ENCODE data around the gene GPR82.
"Not testable (repeated sequence)": the region's sequence is repeated elsewhere in the genome, so short reads cannot be mapped to it uniquely, and the experiment has no call there.

Gene GPR82

DNA sequence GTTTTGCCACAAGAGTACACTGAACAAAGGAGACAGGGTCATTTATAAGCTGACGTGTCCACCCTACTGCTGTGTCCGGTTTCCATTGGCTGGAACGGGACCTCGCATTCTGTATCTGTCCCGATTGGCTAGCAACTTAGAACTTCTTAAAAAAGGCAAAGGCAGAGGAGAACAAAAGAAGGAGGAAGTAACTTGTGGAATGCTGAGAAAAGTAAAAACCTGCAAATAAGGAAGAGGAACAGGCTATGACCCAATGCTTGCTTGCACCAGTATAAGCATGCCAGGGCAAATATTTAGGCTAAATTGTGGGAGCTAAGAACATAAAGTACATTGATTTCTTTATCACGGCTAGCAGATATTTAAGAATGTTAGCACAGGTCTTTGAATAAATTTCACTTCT is 4.4 kb upstream of the GPR82 start:
- DNase-seq, result not testable (repeated sequence)

DNA sequence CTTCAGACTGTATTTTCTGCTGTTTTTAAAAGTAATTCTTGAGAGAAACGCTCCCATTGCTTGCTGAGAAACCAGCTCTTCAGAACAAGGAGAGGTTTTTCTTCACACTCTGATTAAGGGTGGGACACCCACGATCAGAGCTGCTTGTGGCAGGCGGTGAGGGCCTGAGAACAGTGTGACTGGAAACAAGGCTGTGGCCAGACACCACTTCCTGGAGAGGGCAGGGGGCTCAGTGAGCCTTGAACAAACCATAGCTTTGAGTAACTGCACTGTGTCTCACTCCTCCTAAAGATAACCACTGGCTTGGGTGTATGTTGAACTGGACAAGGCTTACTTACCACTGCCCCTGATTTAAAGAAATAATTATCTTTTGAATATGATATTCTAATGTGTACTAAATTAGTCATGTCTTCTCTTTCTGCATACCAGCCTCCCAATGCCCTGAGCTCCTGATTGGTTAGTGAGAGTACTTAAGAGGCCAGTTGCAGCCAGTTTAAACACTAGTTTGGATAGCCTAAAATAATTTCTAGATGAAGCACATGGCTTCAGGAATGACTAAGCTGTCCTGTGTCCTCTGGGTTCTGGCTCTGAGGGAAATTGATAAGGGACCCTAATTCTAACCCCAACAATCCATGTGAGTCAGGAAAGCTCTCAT is 3.7 kb upstream of the GPR82 start:
- DNase-seq, result peak; percentile 31

DNA sequence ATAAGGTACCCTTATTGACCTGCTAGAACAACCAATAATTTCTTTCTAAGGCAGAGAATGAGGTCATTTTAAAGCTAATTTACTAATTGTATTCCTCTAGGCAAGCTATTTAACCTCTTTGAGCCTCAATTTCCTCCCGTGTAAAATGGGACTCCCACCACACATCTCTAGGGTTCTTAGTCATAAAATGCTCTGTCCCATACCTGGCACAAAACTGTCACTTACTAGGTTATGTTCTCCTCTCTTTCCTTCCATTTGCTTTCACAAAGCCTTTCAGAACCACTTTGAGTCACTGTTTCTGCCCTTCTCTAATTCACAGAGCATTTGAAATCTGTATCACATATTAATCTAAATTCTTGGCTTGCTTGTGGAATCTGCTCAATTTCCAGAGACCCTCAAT is 2.4 kb upstream of the GPR82 start:
- no peak for DNase-seq

DNA sequence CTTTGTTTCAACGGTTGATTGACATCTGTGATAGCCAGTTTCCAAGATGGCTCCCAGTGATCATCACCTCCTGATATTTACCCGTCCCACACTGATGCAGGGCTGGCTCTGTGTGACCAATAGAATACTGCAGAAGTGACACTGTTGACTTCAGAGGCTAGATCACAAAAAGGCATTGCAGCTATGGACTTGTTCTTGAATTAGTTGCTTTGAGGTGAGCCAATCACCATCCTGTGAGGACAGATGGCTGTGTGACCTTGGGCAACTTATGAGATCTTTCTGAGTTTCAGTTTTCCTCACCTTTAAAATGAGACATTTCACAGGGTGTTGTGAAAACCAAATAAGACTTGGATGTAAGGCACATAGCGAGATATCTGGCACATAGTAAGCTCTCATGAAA is 1.8 kb upstream of the GPR82 start:
- no peak for DNase-seq

DNA sequence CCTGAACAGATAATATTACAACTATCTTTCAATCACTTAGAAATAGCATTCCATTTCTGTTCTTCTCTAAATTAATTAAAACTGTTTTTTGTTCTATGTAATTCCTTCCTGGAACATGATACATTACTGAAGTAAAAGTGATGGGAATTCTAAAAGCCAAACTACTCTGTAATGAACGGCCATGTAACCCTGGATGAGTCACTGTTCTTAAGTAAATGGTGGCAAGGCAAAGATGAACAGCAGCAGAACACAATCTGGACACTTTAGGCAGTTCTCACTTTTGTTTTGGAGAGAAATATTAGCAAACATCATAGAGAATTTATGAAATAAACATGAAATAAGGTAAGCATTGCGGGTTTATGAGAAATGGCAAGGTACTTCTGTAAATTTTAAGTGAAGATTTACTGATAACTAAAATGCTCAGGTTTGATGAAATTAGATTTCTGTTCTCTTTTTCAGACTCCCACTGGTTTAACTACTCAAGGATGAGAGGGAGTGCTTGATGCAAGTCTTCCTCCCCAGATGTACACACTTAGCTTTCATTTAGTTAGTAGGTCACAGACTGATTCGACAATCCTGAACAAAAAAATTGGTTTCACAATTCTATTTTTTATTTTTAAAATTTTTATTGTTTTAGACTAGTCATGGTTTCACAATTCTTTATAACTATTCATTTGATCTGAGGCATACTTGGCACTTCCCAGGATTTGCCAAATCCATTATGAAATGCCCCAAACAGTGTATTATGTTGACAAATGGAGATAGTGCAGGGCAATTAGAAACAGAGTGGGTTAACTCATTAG is 964 bp upstream of the GPR82 start:
- DNase-seq, result no peak

DNA sequence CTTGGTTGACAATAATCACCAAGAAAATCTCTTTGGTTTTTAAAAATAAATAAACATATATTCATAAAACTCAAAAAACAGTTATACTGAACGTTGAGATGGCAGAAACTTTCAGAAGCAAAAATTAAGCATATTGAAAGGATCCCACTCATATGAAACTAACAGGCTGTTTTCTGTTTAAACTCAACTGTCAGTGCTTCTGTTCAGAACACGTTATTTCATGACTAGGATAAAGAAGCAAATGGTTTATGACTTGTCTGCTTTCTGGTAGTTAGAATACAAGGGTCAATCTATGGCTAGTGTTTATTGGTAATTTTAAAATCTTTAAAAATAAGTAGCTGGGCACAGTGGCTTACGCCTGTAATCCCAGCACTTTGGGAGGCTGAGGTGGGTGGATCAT is 4.1 kb downstream of the GPR82 start:
- DNase-seq, result no peak

DNA sequence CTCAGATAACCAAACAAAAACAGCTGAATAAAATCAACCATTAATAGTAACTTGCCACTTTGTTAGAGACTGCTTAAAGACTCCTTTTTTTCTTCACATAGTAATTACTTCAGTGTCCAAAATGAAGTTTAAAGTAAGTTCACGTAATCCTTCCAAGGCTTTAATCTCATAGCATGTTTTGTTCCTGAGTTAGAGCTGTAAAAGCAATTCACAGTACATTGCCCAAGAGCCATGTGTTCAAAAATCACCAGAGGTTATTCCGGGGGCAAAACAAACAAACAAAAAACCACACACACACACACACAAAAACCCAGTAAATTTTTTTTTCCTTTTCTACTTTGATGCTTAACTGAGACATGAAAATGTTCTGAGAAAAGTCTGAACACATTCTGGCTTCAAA is 6.1 kb downstream of the GPR82 start:
- no peak for DNase-seq

DNA sequence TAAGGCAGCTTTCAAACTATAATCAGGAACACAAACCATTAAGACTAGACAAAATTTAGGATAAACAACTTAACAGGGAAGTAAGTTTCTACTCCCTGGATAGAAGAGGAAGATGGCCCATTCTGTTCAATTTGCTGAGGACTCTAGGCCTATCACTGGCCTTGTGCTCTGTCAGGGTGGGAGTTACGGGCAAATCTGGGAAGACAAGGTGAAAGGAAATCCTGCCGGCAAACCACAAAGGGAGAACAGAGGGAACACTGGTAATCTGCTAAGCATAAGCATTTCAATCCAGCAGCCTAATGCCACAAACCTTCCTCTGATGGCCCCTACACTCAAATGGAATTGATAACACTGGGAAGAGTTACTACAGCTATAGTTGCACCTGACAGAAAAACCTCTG is 8.3 kb downstream of the GPR82 start:
- no peak for DNase-seq

DNA sequence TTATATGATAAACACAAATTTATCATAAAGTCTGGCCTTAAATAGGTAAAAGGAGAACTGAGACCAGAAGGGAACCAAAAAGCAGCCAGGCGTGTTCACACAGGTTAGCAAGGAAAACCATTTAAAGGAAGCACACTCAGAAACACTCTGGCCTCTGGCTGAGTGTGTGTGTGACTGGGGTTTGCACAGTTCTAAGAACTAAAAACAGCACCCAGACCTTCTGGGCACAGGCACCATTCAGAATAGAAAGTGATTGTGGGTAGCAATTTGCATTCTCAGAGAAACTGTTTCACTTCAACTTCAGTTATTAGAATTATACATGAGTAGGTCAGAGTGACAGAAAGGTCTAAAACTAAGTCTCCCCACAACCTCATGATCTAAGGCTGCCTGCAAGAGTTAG is 10.0 kb downstream of the GPR82 start:
- no peak for DNase-seq

DNA sequence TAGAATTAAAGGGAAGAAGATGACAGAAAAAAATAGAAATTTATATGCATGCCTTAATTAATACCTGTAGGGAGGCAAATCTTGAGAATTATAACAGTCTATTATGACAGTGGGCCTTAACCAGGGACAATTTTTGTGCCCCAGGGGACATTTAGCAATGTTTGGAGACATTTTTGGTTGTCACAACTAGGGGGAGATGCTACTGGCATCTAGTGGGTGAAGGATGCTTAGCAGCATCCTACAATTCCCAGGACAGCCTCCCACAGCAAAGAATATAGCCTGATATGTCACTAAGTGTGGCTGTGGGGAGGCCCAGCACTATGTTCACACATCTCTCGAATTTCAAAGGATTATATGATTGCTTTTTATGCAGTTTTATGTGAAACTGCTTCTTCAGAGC is 10.5 kb downstream of the GPR82 start:
- DNase-seq, result peak; percentile 39

DNA sequence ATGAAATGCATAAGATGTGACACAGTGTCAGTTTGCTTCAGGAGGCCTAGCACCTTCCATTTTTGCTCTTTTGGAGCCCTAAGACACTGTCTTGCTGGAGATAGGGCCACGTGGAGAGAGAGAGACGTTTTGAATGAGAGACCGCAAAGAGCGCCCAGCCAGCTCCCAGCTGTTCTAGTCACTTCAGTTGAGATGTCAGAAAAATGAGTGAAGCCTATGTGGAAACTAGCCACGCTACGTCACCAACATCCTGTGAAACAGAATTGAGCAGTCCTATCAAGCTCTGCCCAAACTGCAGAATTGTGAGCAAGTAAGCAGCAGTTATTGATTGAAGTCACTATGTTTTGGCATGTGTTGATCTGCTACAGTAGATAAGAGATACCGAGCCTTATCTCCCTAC is 13.1 kb downstream of the GPR82 start:
- DNase-seq, result peak; percentile 39

DNA sequence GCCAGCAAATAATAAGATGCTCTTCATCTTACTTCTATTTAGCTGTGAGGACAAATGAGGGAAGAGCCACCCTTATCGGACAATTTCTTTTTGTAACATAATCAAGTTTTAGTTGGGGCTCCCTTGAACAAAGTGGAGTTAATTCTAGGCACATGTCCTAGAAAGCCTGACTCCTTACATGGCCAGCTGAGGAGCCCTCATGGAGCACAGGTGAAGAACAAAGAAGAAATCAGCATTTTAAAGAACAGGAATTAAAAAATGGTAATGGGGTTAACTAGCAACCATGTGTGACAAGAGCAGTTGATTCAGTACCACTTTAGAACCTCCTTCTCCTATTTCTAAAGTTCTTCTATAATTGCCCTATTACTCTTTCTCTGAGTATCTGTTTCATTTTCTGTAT is 15.9 kb downstream of the GPR82 start:
- DNase-seq, result no peak

DNA sequence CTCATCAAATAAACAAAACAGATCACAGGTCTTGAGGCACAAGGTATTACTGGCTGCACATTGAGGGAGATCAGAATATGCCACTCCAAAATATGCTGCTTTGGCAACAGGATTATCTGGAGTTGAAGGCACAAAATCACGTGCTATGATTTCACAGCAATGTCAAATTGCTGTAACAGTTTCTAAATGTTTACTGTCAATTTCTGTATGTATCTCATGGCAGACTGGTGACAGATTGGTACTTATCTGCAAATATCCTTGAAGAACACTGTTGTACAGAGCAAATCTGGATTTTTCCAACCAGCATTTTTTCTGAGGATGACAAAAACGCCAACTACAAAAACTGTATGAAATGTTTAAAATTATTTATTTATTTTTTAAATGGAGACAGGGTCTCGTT is 26.7 kb downstream of the GPR82 start:
- no peak for DNase-seq

DNA sequence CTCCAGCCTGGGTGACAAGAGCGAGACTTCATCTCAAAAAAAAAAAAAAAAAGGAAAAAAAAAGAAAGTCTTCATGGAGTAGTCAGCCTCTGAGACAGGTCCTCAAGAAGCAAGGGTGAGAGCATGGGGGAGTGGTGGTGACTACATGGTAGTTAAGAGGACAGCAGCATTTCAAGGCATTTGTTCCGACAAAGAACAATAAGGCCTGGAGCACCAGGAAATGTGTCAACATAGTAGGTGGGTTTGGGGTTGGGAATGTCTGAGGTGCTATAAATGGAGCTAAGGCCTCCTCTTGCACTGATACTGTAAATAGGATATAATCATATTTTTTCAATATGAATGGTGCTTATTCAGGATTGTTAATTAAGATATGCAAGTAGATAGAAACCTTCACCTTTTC is 34.4 kb downstream of the GPR82 start:
- no peak for DNase-seq

DNA sequence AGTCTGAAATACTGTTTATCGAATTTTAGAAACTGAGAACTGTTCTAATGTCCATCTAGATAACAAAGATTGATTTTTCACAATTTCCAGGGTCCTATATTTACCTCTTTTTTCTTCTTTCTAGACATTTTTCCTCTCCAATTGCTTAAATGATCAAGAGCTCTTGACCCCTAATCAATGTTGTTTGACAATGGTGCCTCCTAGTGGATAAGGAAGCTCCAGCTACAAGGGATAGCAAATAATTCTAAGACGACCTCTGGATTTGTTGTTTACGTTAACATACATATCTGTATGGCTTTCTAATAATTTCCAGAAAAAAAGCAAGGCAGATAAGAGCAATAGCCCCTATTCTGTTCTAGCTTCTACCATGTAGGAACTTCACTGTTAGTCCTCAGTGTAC is 35.8 kb downstream of the GPR82 start:
- peak; percentile 57 for DNase-seq

DNA sequence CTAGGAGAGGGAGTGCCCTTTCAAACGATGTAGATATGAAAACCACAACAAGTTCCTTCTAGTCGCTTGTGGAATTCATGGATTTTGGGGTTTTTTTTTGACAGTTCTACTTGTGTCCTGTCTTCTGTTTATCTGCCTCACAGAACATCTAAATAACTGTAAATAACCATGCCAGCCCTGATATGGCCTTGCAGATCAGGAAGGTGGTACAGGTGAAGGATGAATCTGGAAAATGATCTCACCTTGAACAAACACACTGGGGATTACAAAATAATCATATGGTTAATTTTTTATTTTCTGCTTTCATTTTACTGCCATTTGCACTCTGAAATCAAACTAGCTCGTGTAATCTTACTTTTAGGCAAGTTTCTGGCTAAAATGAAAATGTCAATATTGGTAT is 37.2 kb downstream of the GPR82 start:
- DNase-seq, result no peak

DNA sequence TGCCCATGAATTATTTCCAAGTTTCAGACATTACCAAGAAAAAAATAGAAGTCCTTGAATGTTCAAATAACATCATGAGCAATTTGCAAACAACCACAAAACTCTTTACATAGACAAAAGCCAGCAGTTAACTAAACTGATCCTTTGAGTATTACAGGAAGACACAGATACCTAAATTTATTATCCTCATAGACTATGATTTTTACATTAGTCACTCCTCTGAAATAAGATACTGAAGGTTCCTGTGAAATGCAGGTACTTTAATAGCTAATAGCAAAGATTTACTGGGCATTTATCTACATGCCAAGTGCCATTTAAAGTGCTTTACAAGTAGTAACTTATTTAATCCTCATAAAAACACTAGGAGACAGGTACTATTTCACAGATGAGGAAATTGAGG is 37.7 kb downstream of the GPR82 start:
- DNase-seq, result no peak

DNA sequence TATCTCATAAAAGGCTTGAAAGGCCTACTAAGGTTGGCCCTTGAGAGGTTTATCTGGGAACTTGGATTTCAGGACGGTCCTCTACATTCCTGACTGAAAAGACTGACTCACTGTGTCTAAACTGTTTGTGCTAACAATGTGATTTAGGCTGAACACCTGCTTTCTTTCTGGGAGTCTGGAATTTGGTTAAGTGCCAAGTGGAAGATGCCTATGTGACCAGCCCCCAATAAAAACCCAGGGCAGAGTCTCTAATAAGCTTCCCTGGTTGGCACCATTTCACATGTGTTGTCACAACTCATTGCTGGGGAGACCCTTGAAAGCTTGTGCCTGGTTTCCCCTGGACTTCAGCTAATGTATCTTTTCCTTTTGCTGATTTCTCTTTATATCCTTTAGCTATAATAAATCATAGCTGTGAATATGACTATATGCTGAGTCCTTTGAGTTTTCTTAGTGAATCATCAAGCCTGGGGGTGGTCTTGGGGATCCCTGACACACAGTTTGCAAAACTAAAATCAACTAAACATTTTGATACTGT is 55.1 kb downstream of the GPR82 start:
- no peak for DNase-seq
